Measurements from ENCODE around the gene LGR5. TPM values are rescaled to one million over a fixed set of nuclear protein-coding genes. Genes with fewer than 3 reads are reported as not detected.
A peak's percentile ranks its signal among the peaks of the same experiment; 100 is the strongest.

LGR5 gene
- total and polyA plus RNA-seq, 2 of the 8 experiments (the other 6 are each of a cell fraction or from before 2014, with no cell fraction given) = 0.08 to 0.19 TPM

GRCh38 chr12:71439362-71439612, 311 bp upstream of the LGR5 start:
- no peak overlapping the region for H3K18ac ChIP-seq (ENCODE audit: extremely low read depth, low read length)
- no peak overlapping the region for H2BK5ac ChIP-seq (ENCODE audit: low read depth, low read length)
- POLR2A ChIA-PET (ENCODE audit: partially characterized antibody) = no interaction called here
- 2% methylated on average over 15 of the region's 17 CpGs; no CpG with 5 or more reads in 1 of the 2 experiments for WGBS, 2 experiments (ENCODE audit: extremely low coverage in 1 of 2, insufficient coverage in 1 of 2, insufficient read length in 1 of 2, insufficient replicate concordance in 2 of 2, low coverage in 1 of 2, low lambda C conversion rate in 2 of 2, missing lambda C conversion rate in 1 of 2)
- peaks cover 15% of the 10 kb centered on the region for H3K23me2 ChIP-seq (ENCODE audit: low read depth, low read length)
- no peak for DNase-seq (ENCODE audit: low read depth in 1 of 2, low spot score in 2 of 2)
- no peak overlapping the region for H2BK12ac ChIP-seq (ENCODE audit: low read depth, low read length)
- no peak overlapping the region for H2BK15ac ChIP-seq (ENCODE audit: low read length)
- no peaks in the 10 kb centered on the region for H3K36me3 ChIP-seq (ENCODE audit: control insufficient read depth in 2 of 4, insufficient read depth in 4 of 4, low read length in 3 of 4)
- H2BK120ac ChIP-seq (replicated peaks; ENCODE audit: low read depth, low read length) = no peak overlapping the region
- peak overlapping the region; percentile 87 to 95 for H3K4me2 ChIP-seq (ENCODE audit: insufficient read depth in 1 of 2, low read depth in 2 of 2, low read length in 2 of 2)
- H4K91ac ChIP-seq (replicated peaks; ENCODE audit: insufficient read length, low read length) = no peak overlapping the region
- peak overlapping the region; percentile 26; the same call in 1 of the 2 replicates for H2AFZ ChIP-seq (ENCODE audit: low read length)
- no peak overlapping the region for H3K56ac ChIP-seq (replicated peaks; ENCODE audit: insufficient read length, low read depth, low read length)
- peak overlapping the region; percentile 30 to 68 (median 60) for H3K4me3 ChIP-seq (ENCODE audit: extremely low read depth in 1 of 4, insufficient read depth in 2 of 4, low read depth in 3 of 4, low read length in 4 of 4)
- peaks cover 3 to 12% of the 10 kb centered on the region in 2 experiments; a peak in 2 of 4 replicates for H3K9me3 ChIP-seq (ENCODE audit: insufficient read depth in 2 of 2, low read depth in 1 of 2, low read length in 1 of 2)
- CTCF ChIA-PET (ENCODE audit: partially characterized antibody) = no interaction called here
- H4K20me1 ChIP-seq (replicated peaks in 1 of 2; ENCODE audit: control insufficient read depth in 1 of 2, insufficient read depth in 2 of 2, low read length in 2 of 2) = peaks cover 0 to 2% of the 10 kb centered on the region in 2 experiments
- no peak overlapping the region for H3K23ac ChIP-seq (ENCODE audit: insufficient read length)
- H3K27me3 ChIP-seq (replicated peaks in 1 of 4; ENCODE audit: control insufficient read depth in 3 of 4, extremely low read depth in 1 of 4, insufficient read depth in 3 of 4, low read length in 3 of 4) = peaks cover 29 to 59% (median 48%) of the 10 kb centered on the region in 4 experiments
- H2AK5ac ChIP-seq (ENCODE audit: low read depth, low read length) = no peak overlapping the region
- H4K5ac ChIP-seq (ENCODE audit: insufficient read length, low read depth, low read length) = no peak overlapping the region
- H4K8ac ChIP-seq (ENCODE audit: extremely low read depth, insufficient read depth, low read length) = peak overlapping the region; percentile 17; the same call in 1 of the 2 replicates
- H3K27ac ChIP-seq (ENCODE audit: low read depth, low read length) = no peak overlapping the region
- FAIRE-seq = no peak
- H3K9ac ChIP-seq (replicated peaks in 1 of 4; ENCODE audit: extremely low read depth in 1 of 4, low read depth in 3 of 4, low read length in 3 of 4) = no peak overlapping the region
- H2BK20ac ChIP-seq (ENCODE audit: low read length) = no peak overlapping the region
- H3K79me1 ChIP-seq (ENCODE audit: low read depth, low read length) = no peaks in the 10 kb centered on the region
- TF ChIP-seq BCL11A (IDR thresholded peaks at IDR 0.05; ENCODE audit: low read depth in 2 of 2, low read length in 2 of 2) = no peak
- no peak for TF ChIP-seq SIRT6 (IDR thresholded peaks at IDR 0.05; ENCODE audit: low read length)
- TF ChIP-seq ATF3 (IDR thresholded peaks at IDR 0.05; ENCODE audit: insufficient read depth, low read depth, low read length) = no peak
- no peak for TF ChIP-seq TEAD4 (IDR thresholded peaks at IDR 0.05; ENCODE audit: low read depth, low read length)
- TF ChIP-seq CHD2 (IDR thresholded peaks at IDR 0.05; ENCODE audit: low read length) = no peak
- TF ChIP-seq CTBP2 (IDR thresholded peaks at IDR 0.05; ENCODE audit: borderline replicate concordance, insufficient read depth, insufficient read length, low read length) = no peak
- no peak for TF ChIP-seq TAF7 (optimal IDR thresholded peaks at IDR 0.05; ENCODE audit: borderline replicate concordance, low read depth, low read length)
- no peak for TF ChIP-seq RFX5 (IDR thresholded peaks at IDR 0.05; ENCODE audit: borderline replicate concordance, low read depth, low read length)
- no peaks in the 10 kb centered on the region for H3K79me2 ChIP-seq (ENCODE audit: control insufficient read depth in 1 of 2, insufficient read depth in 2 of 2, low read length in 2 of 2)
- peaks cover 0 to 11% (median 4%) of the 10 kb centered on the region in 4 experiments; a peak in 6 of 7 replicates for H3K4me1 ChIP-seq (replicated peaks in 1 of 4; ENCODE audit: control insufficient read depth in 3 of 4, insufficient read depth in 4 of 4, low read length in 3 of 4)
- H3K14ac ChIP-seq (ENCODE audit: insufficient read length) = no peak overlapping the region
- H3K4ac ChIP-seq (replicated peaks; ENCODE audit: insufficient read length, low read depth, low read length) = no peak overlapping the region
